Measurements from ENCODE around the gene LRRC55.

- TF ChIP-seq POLR2A (IDR thresholded peaks at IDR 0.05; ENCODE audit: low read length) (no peak), GATA1 (IDR thresholded peaks at IDR 0.05; ENCODE audit: low read depth, low read length) (no peak)
Measured at GRCh38 chr11:57157624-57158023, 24.1 kb upstream of the LRRC55 start.

Data from erythroblast (primary cell).